NCI-H2029 (cell line): Measurements from ENCODE around the gene GNLY.

Experiments
- DNase-seq: peaks from one replicate; lab custom pipeline; 2025; lab: John Stamatoyannopoulos, UW

Gene GNLY

DNA sequence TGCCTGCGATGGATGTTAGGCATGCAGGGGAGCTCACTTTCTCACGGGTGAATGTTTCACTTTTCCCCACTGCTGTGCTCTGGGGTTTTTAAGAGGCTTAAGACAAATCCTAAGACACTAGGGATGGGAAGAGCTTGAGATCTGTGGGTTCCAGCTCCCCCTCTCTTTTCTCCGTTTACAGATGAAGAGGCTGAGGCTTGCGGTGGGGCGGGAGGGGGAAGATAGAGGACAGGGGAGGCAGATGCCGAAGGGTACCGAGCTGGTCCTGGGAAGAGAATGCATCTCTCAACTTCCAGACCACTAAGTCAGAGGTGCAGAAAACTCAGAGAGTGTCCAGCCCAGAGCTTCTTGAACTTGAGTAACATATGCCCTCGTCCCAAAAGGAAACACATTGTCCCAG, 51.5 kb downstream of the GNLY start:
- no peak for DNase-seq

DNA sequence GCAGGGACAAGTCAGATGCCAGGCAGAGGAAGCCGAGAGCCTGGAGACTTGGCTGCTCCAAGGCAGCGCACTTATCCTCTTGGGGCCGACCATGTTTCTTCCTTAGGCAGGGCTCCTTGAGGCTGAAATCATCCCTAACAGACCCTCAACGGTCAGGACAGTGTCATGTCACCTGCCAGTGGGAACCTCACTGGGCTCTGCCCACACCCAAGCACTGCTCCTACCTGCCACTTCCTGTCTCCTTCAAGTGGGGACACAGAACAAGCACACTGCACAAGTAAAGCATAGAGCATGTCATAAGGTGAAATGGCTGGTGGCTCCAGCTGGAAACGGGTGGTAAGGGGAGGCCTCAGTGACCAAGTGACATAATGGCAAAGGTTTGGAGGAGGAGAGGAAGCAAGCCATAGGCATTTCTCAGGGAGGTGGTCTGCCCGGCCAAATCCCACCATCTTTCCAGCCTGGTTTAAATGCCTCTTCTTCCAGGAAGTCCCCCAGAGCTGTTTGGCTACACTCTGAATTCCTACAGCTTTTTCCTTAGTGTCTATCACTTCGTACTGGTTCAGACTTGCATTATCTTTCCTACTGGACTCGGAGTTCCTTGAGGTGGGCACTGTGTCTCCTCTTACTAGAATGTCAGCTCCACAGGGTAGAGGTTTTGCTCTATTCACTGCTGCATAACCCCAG, 52.3 kb downstream of the GNLY start:
- no peak for DNase-seq

DNA sequence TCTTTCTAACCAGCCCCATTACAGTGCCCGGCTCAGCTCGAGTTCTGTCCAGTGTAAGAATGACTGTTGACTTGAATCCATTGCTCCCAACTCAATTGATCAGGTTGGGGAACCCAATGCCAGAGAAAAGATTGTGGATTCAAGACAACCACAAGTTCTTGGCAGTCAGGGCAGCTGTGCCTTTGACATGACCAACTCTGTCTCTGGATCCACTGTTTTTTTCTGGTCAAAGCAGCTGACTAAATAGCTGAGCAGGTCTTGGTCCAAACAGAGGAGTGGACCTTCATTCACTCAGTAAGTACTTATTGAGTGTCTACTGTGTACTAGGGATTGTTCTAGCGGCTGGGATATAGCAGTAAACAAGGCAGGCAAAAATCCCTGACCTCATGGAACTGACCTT, 53.3 kb downstream of the GNLY start:
- no peak for DNase-seq

DNA sequence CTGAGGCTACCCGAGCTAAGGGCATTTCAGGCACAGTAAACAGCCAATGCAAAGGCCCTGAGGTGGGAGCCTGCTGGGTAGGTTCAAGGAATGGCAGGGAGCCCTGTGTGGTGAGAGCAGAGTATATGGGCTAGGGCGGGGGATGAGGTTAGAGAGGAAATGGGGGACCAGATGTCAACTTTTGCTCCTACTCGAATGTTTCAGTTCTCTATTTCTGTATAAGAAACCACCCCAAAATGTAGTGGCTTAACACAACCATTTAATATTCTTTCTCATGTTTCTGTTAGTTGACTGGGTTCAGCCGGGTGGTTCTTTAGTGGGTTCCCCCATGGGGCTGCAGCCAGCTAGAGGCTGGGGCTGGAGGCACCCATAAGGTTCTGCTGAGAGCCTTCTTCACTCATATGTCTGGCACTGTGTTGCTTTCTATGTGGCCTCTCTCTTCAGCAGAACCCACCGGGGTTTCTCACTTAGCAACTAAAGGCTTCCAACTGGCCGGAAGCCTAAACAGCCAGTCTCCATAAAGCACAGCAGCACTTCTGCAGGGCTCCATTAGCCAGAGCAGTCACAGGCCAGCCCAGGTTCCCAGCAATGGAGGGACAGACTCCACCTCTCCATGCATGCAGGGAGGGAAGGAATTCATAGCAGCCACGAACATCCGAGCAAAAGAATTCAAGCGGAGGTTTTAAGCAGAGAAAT, 54.0 kb downstream of the GNLY start:
- DNase-seq, result no peak
